HepG2 (cell line): ENCODE measurements around the gene CHD2. TPM values are rescaled to one million over a fixed set of nuclear protein-coding genes. Genes with fewer than 3 reads are reported as not detected.

Experiments used
- ELF4 ChIP-seq: sonication (generic); formaldehyde crosslinking; IDR thresholded peaks from 2 replicates; pipeline ENCODE4 v1.5.0; 2020; ENCODE audit warnings: missing genetic modification reagents, mild to moderate bottlenecking, moderate library complexity, borderline replicate concordance
- FOSL1 ChIP-seq: sonication (generic); formaldehyde crosslinking; IDR thresholded peaks from 2 replicates; pipeline ENCODE4 v1.9.0; 2021; ENCODE audit warnings: missing genetic modification reagents, borderline replicate concordance
- HNF1A ChIP-seq, 2 experiments: sonication (generic) in 1 of 2; formaldehyde crosslinking in 1 of 2; IDR thresholded peaks; 2 replicates each; pipeline versions ENCODE4 v1.4.0 to v1.6.1; 2016 to 2020; ENCODE audit warnings: borderline replicate concordance in 1 of 2, low read depth in 1 of 2, mild to moderate bottlenecking in 1 of 2, missing genetic modification reagents in 1 of 2
- NFAT5 ChIP-seq: sonication (generic); formaldehyde crosslinking; IDR thresholded peaks from 2 replicates; pipeline ENCODE4 v1.4.0; 2020; ENCODE audit warnings: missing genetic modification reagents
- NONO ChIP-seq, 2 experiments: fragments of 450-650 bp in 1 of 2; sonication (generic) in 1 of 2; formaldehyde crosslinking in 1 of 2; IDR thresholded peaks in 1 of 2; conservative IDR thresholded peaks in 1 of 2; 2 replicates each; pipeline versions ENCODE4 v1.6.1 to v1.8.0; 2017 to 2022; ENCODE audit warnings: mild to moderate bottlenecking in 1 of 2, missing genetic modification reagents in 1 of 2, moderate library complexity in 1 of 2
- RORA ChIP-seq: sonication (generic); formaldehyde crosslinking; IDR thresholded peaks from 2 replicates; pipeline ENCODE4 v1.5.0; 2020; ENCODE audit warnings: mild to moderate bottlenecking, missing genetic modification reagents, moderate library complexity
- SMARCC2 ChIP-seq: fragments of 450-650 bp; IDR thresholded peaks from 2 replicates; pipeline ENCODE4 v1.6.1; 2017; ENCODE audit warnings: antibody characterized with exemption, mild to moderate bottlenecking
- SP5 ChIP-seq: IDR thresholded peaks from 2 replicates; pipeline ENCODE4 v1.6.1; 2016; ENCODE audit warnings: low read depth, borderline replicate concordance
- SRY ChIP-seq: sonication (generic); formaldehyde crosslinking; IDR thresholded peaks from 2 replicates; pipeline ENCODE4 v1.8.0; 2022; ENCODE audit warnings: mild to moderate bottlenecking, missing genetic modification reagents
- STAG1 ChIP-seq: sonication (generic); formaldehyde crosslinking; IDR thresholded peaks from 2 replicates; pipeline ENCODE4 v1.4.0; 2020; ENCODE audit warnings: missing genetic modification reagents
- ZBTB38 ChIP-seq: sonication (generic); formaldehyde crosslinking; IDR thresholded peaks from 2 replicates; pipeline ENCODE4 v1.5.1; 2020; ENCODE audit warnings: mild to moderate bottlenecking, missing genetic modification reagents
- ZC3H4 ChIP-seq: sonication (generic); formaldehyde crosslinking; IDR thresholded peaks from 2 replicates; pipeline ENCODE4 v1.4.0; 2020; ENCODE audit warnings: missing genetic modification reagents, borderline replicate concordance
- ZFYVE20 ChIP-seq: sonication (generic); formaldehyde crosslinking; IDR thresholded peaks from 2 replicates; pipeline ENCODE4 v1.8.0; 2023; ENCODE audit warnings: low read depth, mild to moderate bottlenecking, moderate library complexity, missing genetic modification reagents, borderline replicate concordance
- ZKSCAN8 ChIP-seq: IDR thresholded peaks from 2 replicates; pipeline ENCODE4 v1.6.1; 2016; ENCODE audit warnings: borderline replicate concordance, missing genetic modification reagents, missing compliant biosample characterization
- ZNF101 ChIP-seq: sonication (generic); formaldehyde crosslinking; IDR thresholded peaks from 2 replicates; pipeline ENCODE4 v1.4.0; 2020; ENCODE audit warnings: mild to moderate bottlenecking, low read depth, missing genetic modification reagents, borderline replicate concordance
- ZNF24 ChIP-seq: fragments of 450-650 bp; IDR thresholded peaks from 2 replicates; pipeline ENCODE4 v1.6.1; 2017; ENCODE audit warnings: antibody characterized with exemption, mild to moderate bottlenecking
- ZNF335 ChIP-seq: sonication (generic); formaldehyde crosslinking; IDR thresholded peaks from 2 replicates; pipeline ENCODE4 v1.4.0; 2020; ENCODE audit warnings: missing genetic modification reagents
- ZNF589 ChIP-seq: sonication (generic); formaldehyde crosslinking; conservative IDR thresholded peaks from 2 replicates; pipeline ENCODE4 v1.8.0; 2022; ENCODE audit warnings: mild to moderate bottlenecking, moderate library complexity, missing genetic modification reagents
- ZNF776 ChIP-seq: sonication (generic); formaldehyde crosslinking; IDR thresholded peaks from 2 replicates; pipeline ENCODE4 v1.4.0; 2020; ENCODE audit warnings: mild to moderate bottlenecking, missing genetic modification reagents
- polyA plus RNA-seq, 8 experiments: library from polyadenylated mRNA; depleted of rRNA in 3 of 8; stranded (reverse) in 7 of 8; unstranded in 1 of 8; fragments of >200 nt; fragmentation: Illumina TruSeq in 4 of 8; extraction: Trizol in 4 of 8; gene quantifications; 2 replicates each; pipeline versions ENCODE4 v1.2.1 to v1.2.3, GENCODE V29; 2011 to 2016; ENCODE audit warnings: low read depth in 4 of 8, missing spikeins in 1 of 8, mixed read lengths in 1 of 8; ENCODE audit not compliant: insufficient read depth in 1 of 8
- total RNA-seq, 5 experiments: library from RNA; depleted of rRNA; stranded (reverse); fragments of >200 nt; fragmentation: Illumina TruSeq; extraction: Trizol; gene quantifications; 2 replicates each; pipeline ENCODE4 v1.2.3, GENCODE V29; 2016; ENCODE audit warnings: low read depth in 1 of 5

The CHD2 gene
- total and polyA plus RNA-seq, 2 of the 13 experiments (the other 11 are each of a cell fraction or from before 2014, with no cell fraction given): 54.0 to 54.1 TPM

GRCh38 chr15:92903966-92904721 lies 4.0 kb downstream of the CHD2 start (continued):
- 0 out of 2 replicates have a peak, but pooled peaks have one; percentile 67 for TF ChIP-seq NFAT5 (CRISPR knock-in tag)
- no peak for TF ChIP-seq NONO (IDR thresholded peaks at IDR 0.05)
- peak; percentile 90 for TF ChIP-seq NONO (CRISPR knock-in tag; conservative IDR thresholded peaks at IDR 0.05)
- no peak for TF ChIP-seq RORA (CRISPR knock-in tag)
- no peak; the same call in none of the 2 replicates for TF ChIP-seq ZC3H4 (CRISPR knock-in tag)
- TF ChIP-seq ZKSCAN8 (CRISPR knock-in tag): no peak; the same call in 1 of the 2 replicates
- no peak for TF ChIP-seq ZNF589 (CRISPR knock-in tag)
- 0 out of 2 replicates have a peak, but pooled peaks have one; percentile 20 for TF ChIP-seq FOSL1 (CRISPR knock-in tag)
- TF ChIP-seq SRY (CRISPR knock-in tag): no peak; the same call in none of the 2 replicates
- no peak for TF ChIP-seq ZNF101 (CRISPR knock-in tag)
- no peak for TF ChIP-seq ZNF24
- peak; percentile 88 for TF ChIP-seq ZBTB38 (CRISPR knock-in tag)
- peak; percentile 73 for TF ChIP-seq SP5
- no peak for TF ChIP-seq SMARCC2
- peak; percentile 76; the same call in 1 of the 2 replicates for TF ChIP-seq ZNF335 (CRISPR knock-in tag)
- no peak for TF ChIP-seq HNF1A (IDR thresholded peaks at IDR 0.05; ENCODE audit: low read depth)
- peak; percentile 85; the same call in 1 of the 2 replicates for TF ChIP-seq HNF1A (CRISPR knock-in tag; IDR thresholded peaks at IDR 0.05; ENCODE audit: borderline replicate concordance)
- 0 out of 2 replicates have a peak, but pooled peaks have one; percentile 15 for TF ChIP-seq STAG1 (CRISPR knock-in tag)
- TF ChIP-seq ELF4: peak; percentile 83; the same call in 1 of the 2 replicates
- TF ChIP-seq ZNF776 (CRISPR knock-in tag): 0 out of 2 replicates have a peak, but pooled peaks have one; percentile 29
- TF ChIP-seq ZFYVE20 (CRISPR knock-in tag): no peak
